H1 (cell line): Measurements from ENCODE around the gene HES4. TPM values are rescaled to one million over a fixed set of nuclear protein-coding genes. Genes with fewer than 3 reads are reported as not detected.

Experiments
- CHD2 ChIP-seq: IDR thresholded peaks from 2 replicates; pipeline ENCODE4 v1.6.1; 2012; ENCODE audit warnings: low read length, improper control_type of control experiment
- E2F6 ChIP-seq: IDR thresholded peaks from 2 replicates; pipeline ENCODE4 v1.6.1; 2012; ENCODE audit warnings: inconsistent platforms
- EZH2 ChIP-seq: fragments of 200-600 bp; sonication (generic); IDR thresholded peaks from 2 replicates; pipeline ENCODE4 v1.7.1; 2012; ENCODE audit warnings: low read depth, mild to moderate bottlenecking, moderate library complexity, low read length, inconsistent platforms; ENCODE audit not compliant: severe bottlenecking
- JUND ChIP-seq: IDR thresholded peaks from 2 replicates; pipeline ENCODE4 v1.6.1; 2011; ENCODE audit warnings: mild to moderate bottlenecking, improper control_type of control experiment, low read length
- KDM1A ChIP-seq: fragments of 200-600, 300-600 bp; sonication (generic); IDR thresholded peaks from 2 replicates; pipeline ENCODE4 v1.7.1; 2016; ENCODE audit warnings: mild to moderate bottlenecking, low read length, borderline replicate concordance
- MAX ChIP-seq: IDR thresholded peaks from 2 replicates; pipeline ENCODE4 v1.6.1; 2012; ENCODE audit warnings: inconsistent platforms
- POLR2A ChIP-seq, 2 experiments: IDR thresholded peaks; 1 replicate in 1 of 2; 2 replicates in 1 of 2; pipeline ENCODE4 v1.6.1; 2011; ENCODE audit warnings: low read depth in 2 of 2, low read length in 2 of 2, mild to moderate bottlenecking in 2 of 2; ENCODE audit errors: control extremely low read depth in 1 of 2
- SIRT6 ChIP-seq: IDR thresholded peaks from one replicate; pipeline ENCODE4 v1.7.1; 2012; ENCODE audit warnings: low read length, inconsistent platforms
- SUZ12 ChIP-seq: fragments of 200-600 bp; sonication (generic); IDR thresholded peaks from 2 replicates; pipeline ENCODE4 v1.6.1; 2012; ENCODE audit warnings: mild to moderate bottlenecking, inconsistent platforms, low read length, moderate library complexity, mixed read lengths
- TCF12 ChIP-seq: IDR thresholded peaks from 2 replicates; pipeline ENCODE4 v1.6.1; 2011; ENCODE audit warnings: low read depth, mild to moderate bottlenecking, low read length
- polyA plus RNA-seq, 7 experiments: library from polyadenylated mRNA; depleted of rRNA in 3 of 7; stranded (reverse) in 5 of 7; unstranded in 2 of 7; fragments of >200 nt in 5 of 7; fragments of 200-250 nt in 2 of 7; gene quantifications; 1 replicate in 5 of 7; 2 replicates in 1 of 7; 4 replicates in 1 of 7; pipeline versions ENCODE4 v1.2.1 to v1.2.3, GENCODE V29; 2011 to 2013; ENCODE audit warnings: missing spikeins in 2 of 7, mixed read lengths in 2 of 7
- total RNA-seq: library from RNA; stranded (reverse); fragmentation: NEBNext Ultra II Directional; extraction: Animal tissue kit (Norgen Biotek cat#: 25700); gene quantifications from 2 replicates; pipeline ENCODE4 v1.2.1, GENCODE V29; 2021

HES4 gene
- total and polyA plus RNA-seq, 2 of the 8 experiments (the other 6 are each of a cell fraction or from before 2014, with no cell fraction given), result 2.8 to 3.5 TPM

- TF ChIP-seq CHD2, result no peak
- TF ChIP-seq E2F6, result peak; percentile 37; the same call in 1 of the 2 replicates
- no peak for TF ChIP-seq TCF12
- peak; percentile 19; the same call in 1 of the 2 replicates for TF ChIP-seq MAX
- TF ChIP-seq POLR2A (IDR thresholded peaks at IDR 0.05; ENCODE audit: control extremely low read depth in 1 of 2, low read depth in 2 of 2, low read length in 2 of 2), result no peak
- TF ChIP-seq JUND, result no peak
- TF ChIP-seq SIRT6, result no peak
- TF ChIP-seq KDM1A, result no peak
- TF ChIP-seq SUZ12, result peak; percentile 87
- TF ChIP-seq EZH2, result peak; percentile 93
Observed at GRCh38 chr1:998995-999724, 737 bp downstream of the HES4 start (continued).
